HT-29 (cell line): Measurements from ENCODE around the gene DIAPH2. TPM values are rescaled to one million over a fixed set of nuclear protein-coding genes. Genes with fewer than 3 reads are reported as not detected.
A peak's percentile ranks its signal among the peaks of the same experiment; 100 is the strongest.

Experiments used
- DNase-seq: peaks from one replicate; pipeline ENCODE4 v3.0.0-alpha.2; 2015; ENCODE audit warnings: low spot score
- total RNA-seq: library from RNA; depleted of rRNA; stranded (reverse); fragments of >200 nt; shearing (Covaris generic); gene quantifications from 2 replicates; pipeline ENCODE4 v1.2.3, GENCODE V29; 2014

Gene DIAPH2
- total RNA-seq, 1 experiment from 2014 or later, result 8.0 TPM

DNA sequence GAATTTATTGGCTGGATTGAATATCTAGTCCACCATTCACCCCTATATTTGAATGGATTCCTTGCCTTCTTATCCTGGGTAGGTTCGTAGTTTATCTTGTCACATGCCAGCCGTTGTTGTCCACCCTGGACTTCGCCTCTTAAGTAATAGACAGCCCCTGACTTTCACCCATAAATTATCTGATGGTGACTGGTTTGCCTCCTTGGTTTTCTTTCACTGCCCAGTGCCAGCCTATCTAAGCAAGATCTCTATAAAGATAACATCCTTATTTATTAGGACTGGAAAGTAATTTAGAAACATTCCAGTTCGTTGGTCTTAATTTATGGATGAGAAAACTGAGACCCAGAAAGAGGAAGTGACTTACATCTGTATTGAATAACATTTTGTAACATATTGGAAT, 609.4 kb downstream of the DIAPH2 start:
- DNase-seq, result peak; percentile 39

GRCh38 chrX:97295954-97296353, 611.3 kb downstream of the DIAPH2 start:
- DNase-seq, result no peak

DNA sequence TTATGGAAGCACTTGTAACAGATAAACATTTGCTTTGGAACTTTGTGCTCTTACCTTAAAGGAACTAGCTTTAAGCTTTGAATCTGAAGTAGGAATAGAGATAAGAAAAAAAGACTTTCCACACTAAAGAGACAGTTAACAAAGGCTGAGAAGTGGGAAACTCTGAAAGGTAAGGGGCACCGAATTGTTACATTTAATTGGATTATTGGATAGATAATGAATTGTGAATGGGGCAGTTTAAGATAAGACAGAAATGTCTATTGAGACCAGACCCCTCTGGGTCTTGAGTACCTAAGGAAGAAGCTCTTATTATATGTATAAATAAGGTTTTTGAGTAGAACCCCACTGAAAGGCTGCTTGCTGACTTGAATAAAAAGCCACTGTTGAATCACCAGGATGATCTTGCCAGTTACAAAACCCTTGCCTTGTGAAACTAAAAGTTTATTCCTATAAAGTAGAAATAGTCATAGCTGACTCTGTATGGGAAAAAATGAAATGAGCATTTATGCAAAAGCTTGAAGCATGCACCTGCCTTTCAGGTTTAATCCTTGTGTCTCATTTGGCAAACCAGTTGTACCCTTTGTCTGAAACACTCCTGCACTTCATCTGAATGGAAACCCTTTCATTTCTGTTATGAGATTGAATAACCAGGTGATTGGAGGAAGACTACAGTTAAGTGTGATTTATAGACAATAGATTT, 622.3 kb downstream of the DIAPH2 start:
- DNase-seq, result no peak

DNA sequence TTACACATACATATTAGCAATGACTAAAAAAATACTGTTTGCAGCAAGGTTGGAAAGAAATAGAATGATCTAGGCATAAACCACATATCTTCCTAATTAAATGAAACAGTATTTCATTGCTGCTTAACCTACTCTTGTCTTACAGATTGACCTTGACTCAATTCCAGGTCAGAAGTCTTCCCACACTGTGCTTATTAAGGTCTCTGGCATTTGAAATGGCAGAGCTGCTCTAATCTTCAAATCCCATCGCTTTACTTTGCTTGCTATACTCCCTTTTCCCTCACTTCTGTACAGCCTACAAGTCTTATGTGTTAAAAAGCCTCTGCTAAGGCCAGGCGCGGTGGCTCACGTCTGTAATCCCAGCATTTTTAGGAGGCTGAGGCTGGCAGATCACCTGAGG, 623.5 kb downstream of the DIAPH2 start:
- DNase-seq, result no peak

GRCh38 chrX:97309487-97310116, 625.0 kb downstream of the DIAPH2 start:
- DNase-seq, result no peak

DNA sequence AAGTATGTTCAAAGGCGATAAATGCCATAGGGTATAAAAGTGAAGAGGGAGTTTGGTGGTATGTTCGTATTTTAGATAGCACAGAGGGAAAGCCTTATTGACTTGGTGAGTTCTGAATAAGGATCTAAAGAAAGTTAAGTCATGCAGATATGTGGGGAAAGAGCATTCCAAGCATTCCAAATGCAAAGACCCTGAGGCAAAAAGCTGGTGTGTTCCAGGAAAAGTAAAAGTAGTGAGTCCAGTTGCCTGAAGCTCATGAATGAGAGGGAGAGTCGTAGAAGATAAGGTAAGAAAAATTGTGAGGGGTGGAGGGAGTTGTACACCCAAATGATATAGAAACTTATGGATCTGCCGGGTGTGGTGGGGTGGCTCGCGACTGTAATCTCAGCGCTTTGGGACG, 625.7 kb downstream of the DIAPH2 start:
- DNase-seq, result no peak

DNA sequence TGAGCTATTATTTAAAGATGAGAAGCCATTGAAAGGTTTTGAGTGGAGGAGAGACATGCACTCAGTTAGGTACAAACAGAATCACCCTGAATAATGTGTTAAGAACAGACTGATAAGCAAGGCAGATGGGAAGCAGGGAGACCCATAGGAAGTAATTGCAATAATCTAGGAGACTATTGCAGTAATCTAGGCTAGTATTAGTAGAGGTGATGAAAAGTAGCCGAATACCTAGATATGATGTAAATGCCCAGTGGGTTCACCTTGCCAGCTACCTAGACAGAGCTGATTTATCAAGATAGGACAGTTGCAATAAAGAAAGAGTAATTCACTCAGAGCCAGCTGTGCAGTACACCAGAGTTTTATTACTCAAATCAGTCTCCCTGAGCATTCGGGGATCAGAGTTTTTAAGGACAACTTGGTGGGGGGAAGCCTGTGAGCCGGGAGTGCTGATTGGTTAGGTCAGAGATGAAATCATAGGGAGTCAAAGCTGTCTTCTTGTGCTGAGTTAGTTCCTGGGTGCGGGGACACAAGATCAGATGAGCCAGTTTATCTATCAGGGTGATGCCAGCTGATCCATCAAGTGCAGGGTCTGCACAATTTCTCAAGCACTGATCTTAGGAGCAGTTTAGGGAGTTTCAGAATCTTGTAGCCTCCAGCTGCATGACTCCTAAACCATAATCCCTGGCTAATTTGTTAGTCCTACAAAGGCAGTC, 626.6 kb downstream of the DIAPH2 start:
- DNase-seq, result no peak

DNA sequence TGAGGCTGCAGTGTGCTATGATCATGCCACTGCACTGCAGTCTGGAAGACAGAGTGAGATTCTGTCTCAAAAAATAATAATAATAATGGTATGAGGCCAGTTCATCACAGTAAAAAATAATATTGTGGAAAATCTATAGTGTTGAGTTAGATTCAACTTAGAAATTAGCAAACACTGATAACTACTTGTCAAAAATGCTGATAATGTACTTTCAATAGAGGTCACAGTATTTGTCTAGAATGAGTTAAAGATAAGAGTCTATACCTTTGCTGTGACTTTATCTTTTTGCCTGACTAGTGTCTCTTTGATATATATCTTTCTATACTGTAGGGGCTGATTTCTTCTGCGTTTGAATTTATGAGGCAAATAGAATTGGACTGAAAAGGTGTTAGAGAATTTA, 629.7 kb downstream of the DIAPH2 start:
- no peak for DNase-seq

- DNase-seq, result peak; percentile 38
Measured at GRCh38 chrX:97315939-97316338, 631.3 kb downstream of the DIAPH2 start.

DNA sequence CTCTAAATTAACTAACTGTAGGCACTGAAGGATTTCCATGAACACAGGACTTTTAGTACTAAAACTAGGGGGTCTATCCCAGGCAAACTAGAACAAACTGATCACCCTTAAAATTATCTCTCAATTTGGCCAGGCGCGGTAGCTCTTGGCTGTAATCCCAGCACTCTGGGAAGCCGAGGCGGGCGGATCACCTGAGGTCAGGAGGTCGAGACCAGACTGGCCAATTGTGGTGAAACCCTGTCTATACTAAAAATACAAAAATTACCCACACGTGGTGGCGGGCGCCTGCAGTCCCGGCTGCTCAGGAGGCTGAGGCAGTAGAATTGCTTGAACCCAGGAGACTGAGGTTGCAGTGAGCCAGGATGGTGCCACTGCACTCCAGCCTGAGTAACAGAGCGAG, 635.7 kb downstream of the DIAPH2 start:
- DNase-seq, result no peak

- no peak for DNase-seq
Measured at GRCh38 chrX:97322401-97322800, 637.8 kb downstream of the DIAPH2 start.

DNA sequence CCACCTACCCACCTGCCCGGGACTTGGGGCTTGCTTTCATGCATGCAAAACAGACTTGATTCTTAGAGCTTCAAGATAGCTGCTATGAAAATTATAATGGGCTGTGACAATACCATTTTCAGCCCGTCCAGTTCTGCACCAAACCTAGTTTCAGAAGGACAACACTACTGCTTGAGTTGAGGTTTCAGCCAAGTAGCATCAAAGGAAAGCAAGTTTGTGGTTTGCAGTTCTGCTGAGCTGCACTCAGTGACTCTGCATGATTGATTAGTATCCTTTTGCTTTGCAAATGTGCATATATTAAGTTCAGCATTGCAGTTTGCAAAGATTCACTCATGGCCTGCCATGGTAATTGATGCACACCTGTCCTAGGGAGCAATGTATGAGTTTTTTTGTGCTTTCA, 641.8 kb downstream of the DIAPH2 start:
- DNase-seq, result no peak

- DNase-seq, result peak; percentile 9
Measured at GRCh38 chrX:97328853-97329390, 644.3 kb downstream of the DIAPH2 start.

DNA sequence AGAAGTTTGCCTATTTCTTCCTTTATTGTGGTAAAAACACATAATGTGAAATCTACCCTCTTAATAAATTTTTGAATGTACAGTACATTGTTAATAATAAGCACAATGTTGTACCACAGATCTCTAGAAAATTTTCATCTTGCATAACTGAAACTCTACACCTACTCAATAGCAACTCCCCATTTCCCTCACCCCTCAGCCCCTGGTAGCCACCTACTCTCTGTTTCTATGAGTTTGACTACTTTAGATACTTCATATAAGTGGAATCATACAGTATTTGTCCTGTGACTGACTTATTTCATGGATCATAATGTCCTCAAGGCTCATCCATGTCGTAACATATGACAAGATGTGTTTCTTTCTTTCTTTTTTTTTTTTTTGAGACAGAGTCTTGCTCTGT, 645.5 kb downstream of the DIAPH2 start:
- DNase-seq, result no peak

- no peak for DNase-seq
Measured at GRCh38 chrX:97332963-97333362, 648.3 kb downstream of the DIAPH2 start.

DNA sequence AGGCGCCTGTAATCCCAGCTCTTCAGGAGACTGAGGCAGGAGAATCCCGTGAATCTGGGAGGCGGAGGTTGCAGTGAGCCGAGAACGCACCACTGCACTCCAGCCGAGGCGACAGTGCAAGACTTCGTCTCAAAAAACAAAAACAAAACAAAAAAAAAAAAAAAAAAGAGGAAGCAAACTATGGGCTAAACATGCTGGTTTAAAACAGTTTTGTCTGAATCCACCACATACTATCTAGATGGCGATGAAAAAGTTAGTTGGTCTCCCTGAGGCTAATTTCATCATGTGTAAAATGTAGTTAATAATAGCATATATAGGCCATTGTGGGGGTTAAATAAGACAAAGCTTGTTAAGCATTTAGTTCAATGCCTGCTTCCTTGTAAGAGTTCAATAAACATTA, 650.2 kb downstream of the DIAPH2 start:
- DNase-seq, result no peak

- DNase-seq, result no peak
Measured at GRCh38 chrX:97344724-97345123, 660.1 kb downstream of the DIAPH2 start.

DNA sequence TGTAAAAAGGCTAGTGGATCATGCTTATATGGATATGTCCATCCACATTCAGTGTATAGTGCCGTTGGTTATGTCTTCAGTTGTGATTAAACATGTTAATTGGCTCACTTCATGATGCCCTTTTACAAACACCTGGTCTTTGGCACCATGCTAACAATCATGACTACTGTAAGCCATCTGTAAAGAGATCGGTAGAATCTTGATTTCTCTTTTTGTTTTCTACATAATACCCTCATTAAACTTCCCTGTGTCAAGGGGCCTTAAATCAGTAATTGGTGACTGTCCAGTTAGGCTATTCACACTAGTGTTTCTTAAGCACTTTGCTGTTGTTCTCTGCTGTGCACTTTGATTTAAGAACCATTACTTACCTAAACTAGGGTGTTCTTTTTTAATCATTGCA, 674.3 kb downstream of the DIAPH2 start:
- DNase-seq, result no peak

DNA sequence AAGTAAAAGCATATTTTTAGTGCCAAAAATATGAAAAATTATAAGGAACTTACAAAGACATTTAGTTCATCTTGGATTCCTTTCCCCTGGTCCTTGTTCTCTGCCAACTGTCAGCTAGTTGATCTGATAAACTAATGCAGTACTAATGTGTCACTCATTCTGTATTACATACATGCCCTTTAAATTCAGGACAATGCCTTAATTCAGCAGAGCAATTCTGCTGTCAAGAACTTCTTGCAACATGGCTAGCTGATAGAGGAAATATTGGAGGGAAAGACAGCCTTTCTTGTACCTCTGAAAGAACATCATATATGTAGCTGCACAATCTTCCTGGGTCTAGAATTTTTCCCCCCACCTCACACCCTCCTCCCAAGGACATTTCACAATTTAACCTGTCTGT, 679.2 kb downstream of the DIAPH2 start:
- no peak for DNase-seq

GRCh38 chrX:97366237-97366636, 681.6 kb downstream of the DIAPH2 start:
- no peak for DNase-seq

DNA sequence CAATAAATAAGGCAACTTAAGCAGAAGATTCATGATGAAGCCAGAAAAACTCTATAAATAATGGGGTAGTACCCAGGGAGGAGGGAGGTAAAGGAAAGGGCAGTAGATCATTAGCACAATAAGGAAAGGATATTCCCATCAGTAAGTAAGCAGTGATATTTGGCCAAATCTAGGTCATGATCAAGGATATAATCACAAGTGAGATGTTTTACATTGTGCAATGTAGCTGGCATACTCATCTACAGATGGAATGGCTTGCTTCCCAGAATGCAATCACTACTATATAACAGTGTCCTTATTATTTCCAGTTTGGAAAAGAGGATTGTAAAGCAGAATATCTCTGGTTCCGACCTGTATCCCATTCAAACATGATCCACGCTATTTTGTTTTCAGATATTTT, 682.5 kb downstream of the DIAPH2 start:
- no peak for DNase-seq

GRCh38 chrX:97369947-97370346, 685.3 kb downstream of the DIAPH2 start:
- DNase-seq, result no peak
